Lung (tissue), 12 donors: Measurements from ENCODE around the gene SMARCD3. TPM values are rescaled to one million over a fixed set of nuclear protein-coding genes. Genes with fewer than 3 reads are reported as not detected.

Experiments
- ATAC-seq: fragments of 200-7000 bp; cut with Tn5 transposase; one replicate; pipeline ENCODE4 v1.9.1; 2020; ENCODE audit warnings: moderate number of reproducible peaks; ENCODE audit not compliant: insufficient read depth, low FRiP score
- DNase-seq, 3 donors: peaks; one replicate each; pipeline ENCODE4 v3.0.0-alpha.2; 2013 to 2017
- H3K27ac ChIP-seq, 2 donors: one replicate each; pipeline ENCODE4 v1.5.1; 2013; ENCODE audit warnings: mild to moderate bottlenecking in 2 of 2, moderate library complexity in 2 of 2, control low read depth in 1 of 2, inconsistent platforms in 1 of 2, low read depth in 1 of 2, low read length in 1 of 2
- H3K27me3 ChIP-seq, 3 donors: one replicate each; pipeline ENCODE4 v1.5.1; 2013; ENCODE audit warnings: low read length in 2 of 3; ENCODE audit not compliant: control insufficient read depth in 3 of 3, insufficient read depth in 3 of 3
- H3K36me3 ChIP-seq, 4 donors: one replicate each; pipeline ENCODE4 v1.5.1; 2013; ENCODE audit warnings: low read length in 4 of 4, mild to moderate bottlenecking in 1 of 4, moderate library complexity in 1 of 4; ENCODE audit not compliant: control insufficient read depth in 4 of 4, insufficient read depth in 4 of 4
- H3K4me1 ChIP-seq, 5 donors: one replicate each; pipeline ENCODE4 v1.5.1; 2013; ENCODE audit warnings: low read length in 5 of 5, mild to moderate bottlenecking in 2 of 5, moderate library complexity in 1 of 5; ENCODE audit not compliant: control insufficient read depth in 5 of 5, insufficient read depth in 5 of 5
- H3K4me3 ChIP-seq: one replicate; pipeline ENCODE4 v1.5.1; 2013; ENCODE audit warnings: mild to moderate bottlenecking, control low read depth, moderate library complexity
- H3K9ac ChIP-seq, 2 donors: one replicate each; pipeline ENCODE4 v1.5.1; 2013; ENCODE audit warnings: low read length in 2 of 2, control low read depth in 1 of 2; ENCODE audit not compliant: insufficient read depth in 1 of 2
- H3K9me3 ChIP-seq, 4 donors: one replicate each; pipeline ENCODE4 v1.5.1; 2013; ENCODE audit warnings: low read length in 3 of 4, mild to moderate bottlenecking in 1 of 4, moderate library complexity in 1 of 4; ENCODE audit not compliant: control insufficient read depth in 4 of 4, insufficient read depth in 3 of 4
- WGBS, 2 donors: extraction: QIAGEN DNeasy Blood & Tissue Kit; methylation state at CpG; one replicate each; pipeline ENCODE4 v1.1.7; 2013; 5-methylcytosine and 5-hydroxymethylcytosine counted together
- polyA plus RNA-seq, 2 donors: library from polyadenylated mRNA; stranded (reverse); fragments of 200-250 nt; gene quantifications; one replicate each; pipeline ENCODE4 v1.2.1, GENCODE V29; 2013
- total RNA-seq, 2 donors: library from RNA; depleted of rRNA in 1 of 2; stranded (reverse); fragments of >200 nt in 1 of 2; gene quantifications; one replicate each; pipeline ENCODE4 v1.2.1, GENCODE V29; 2014 to 2021
- TF ChIP-seq, protein P1 (sequence below): IDR thresholded peaks from 2 replicates; pipeline ENCODE4 v1.5.1; 2012; ENCODE audit warnings: mild to moderate bottlenecking; ENCODE audit errors: control extremely low read depth, extremely low read depth
- donor health status: control.
- donor health status: control.
- donor health status: Bipolar disorder and iron deficiency.
- donor health status: healthy.
- donor health status: DM: yes; HTN: yes; CAD: no.

SMARCD3 gene
- total and polyA plus RNA-seq, 4 donors, result 37.5 to 70.9 (median 51.4) TPM

- no peak for DNase-seq
- H3K9ac ChIP-seq, result no peak overlapping the region
- H3K9me3 ChIP-seq, result no peaks in the 10 kb centered on the region
- TF ChIP-seq, protein P1, sequence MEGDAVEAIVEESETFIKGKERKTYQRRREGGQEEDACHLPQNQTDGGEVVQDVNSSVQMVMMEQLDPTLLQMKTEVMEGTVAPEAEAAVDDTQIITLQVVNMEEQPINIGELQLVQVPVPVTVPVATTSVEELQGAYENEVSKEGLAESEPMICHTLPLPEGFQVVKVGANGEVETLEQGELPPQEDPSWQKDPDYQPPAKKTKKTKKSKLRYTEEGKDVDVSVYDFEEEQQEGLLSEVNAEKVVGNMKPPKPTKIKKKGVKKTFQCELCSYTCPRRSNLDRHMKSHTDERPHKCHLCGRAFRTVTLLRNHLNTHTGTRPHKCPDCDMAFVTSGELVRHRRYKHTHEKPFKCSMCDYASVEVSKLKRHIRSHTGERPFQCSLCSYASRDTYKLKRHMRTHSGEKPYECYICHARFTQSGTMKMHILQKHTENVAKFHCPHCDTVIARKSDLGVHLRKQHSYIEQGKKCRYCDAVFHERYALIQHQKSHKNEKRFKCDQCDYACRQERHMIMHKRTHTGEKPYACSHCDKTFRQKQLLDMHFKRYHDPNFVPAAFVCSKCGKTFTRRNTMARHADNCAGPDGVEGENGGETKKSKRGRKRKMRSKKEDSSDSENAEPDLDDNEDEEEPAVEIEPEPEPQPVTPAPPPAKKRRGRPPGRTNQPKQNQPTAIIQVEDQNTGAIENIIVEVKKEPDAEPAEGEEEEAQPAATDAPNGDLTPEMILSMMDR, result no peak
- H3K4me1 ChIP-seq, result peaks cover 0 to 14% (median 4%) of the 10 kb centered on the region in 5 donors
- no peak for ATAC-seq
- H3K27ac ChIP-seq, result no peak overlapping the region
- peaks cover 0 to 2% (median 0%) of the 10 kb centered on the region in 3 donors for H3K27me3 ChIP-seq
- peaks cover 5 to 54% (median 21%) of the 10 kb centered on the region in 4 donors for H3K36me3 ChIP-seq
- H3K4me3 ChIP-seq, result no peak overlapping the region
- 87 to 88% methylated on average over 4 of the region's 4 CpGs for WGBS, 2 donors
These were observed 8.0 kb downstream of the SMARCD3 start for GRCh38 chr7:151240536-151240935.

GRCh38 chr7:151239837-151240459 is 8.5 kb downstream of the SMARCD3 start:
- 71 to 82% methylated on average over 11 of the region's 11 CpGs for WGBS, 2 donors
- H3K9ac ChIP-seq, result no peak overlapping the region
- H3K27me3 ChIP-seq, result peaks cover 0 to 2% (median 0%) of the 10 kb centered on the region in 3 donors
- H3K36me3 ChIP-seq, result peaks cover 5 to 60% (median 21%) of the 10 kb centered on the region in 4 donors
- no peak overlapping the region for H3K4me3 ChIP-seq
- TF ChIP-seq, protein P1, result no peak
- H3K27ac ChIP-seq, result no peak overlapping the region
- H3K4me1 ChIP-seq, result peaks cover 0 to 11% (median 2%) of the 10 kb centered on the region in 5 donors
- H3K9me3 ChIP-seq, result no peaks in the 10 kb centered on the region
- ATAC-seq, result no peak
- no peak for DNase-seq

- H3K27ac ChIP-seq, result no peak overlapping the region
- H3K27me3 ChIP-seq, result no peaks in the 10 kb centered on the region
- H3K9ac ChIP-seq, result no peak overlapping the region
- DNase-seq, result no peak
- H3K9me3 ChIP-seq, result no peaks in the 10 kb centered on the region
- TF ChIP-seq, protein P1, result no peak
- peaks cover 0 to 5% (median 0%) of the 10 kb centered on the region in 5 donors for H3K4me1 ChIP-seq
- no peak for ATAC-seq
- WGBS, 2 donors, result 88 to 90% methylated on average over 25 of the region's 25 CpGs
- H3K36me3 ChIP-seq, result peaks cover 5 to 61% (median 21%) of the 10 kb centered on the region in 4 donors
- H3K4me3 ChIP-seq, result no peak overlapping the region
These were observed 9.3 kb downstream of the SMARCD3 start for GRCh38 chr7:151238924-151239836.
